Neural progenitor cell (in vitro differentiated cells): ENCODE data around the gene INVS. TPM values are rescaled to one million over a fixed set of nuclear protein-coding genes. Genes with fewer than 3 reads are reported as not detected.
"Not testable (repeated sequence)": the region's sequence is repeated elsewhere in the genome, so short reads cannot be mapped to it uniquely, and the experiment has no call there.

Experiments
- DNase-seq: peaks from one replicate; pipeline ENCODE4 v3.0.0-alpha.2; 2016; ENCODE audit warnings: low spot score
- H2AFZ ChIP-seq: fragments of 200-600 bp; sonication (generic); replicated peaks from 2 replicates; pipeline ENCODE4 v1.6.1; 2016; ENCODE audit warnings: antibody characterized with exemption
- H3F3A ChIP-seq: fragments of 200-600 bp; sonication (generic); 2 replicates; pipeline ENCODE4 v1.6.1; 2016; ENCODE audit warnings: antibody characterized with exemption, low read depth
- H3K27ac ChIP-seq: fragments of 200-600 bp; sonication (generic); 2 replicates; pipeline ENCODE4 v1.5.1; 2016; ENCODE audit warnings: mild to moderate bottlenecking
- H3K27me3 ChIP-seq: fragments of 200-600 bp; sonication (generic); 2 replicates; pipeline ENCODE4 v1.6.1; 2016; ENCODE audit warnings: mild to moderate bottlenecking, moderate library complexity
- H3K36me3 ChIP-seq: fragments of 200-600 bp; sonication (generic); 2 replicates; pipeline ENCODE4 v1.5.1; 2016
- H3K4me1 ChIP-seq: fragments of 200-600 bp; sonication (generic); 2 replicates; pipeline ENCODE4 v1.6.1; 2016; ENCODE audit warnings: mixed run types
- H3K4me2 ChIP-seq: fragments of 200-600 bp; sonication (generic); 2 replicates; pipeline ENCODE4 v1.6.1; 2016
- H3K4me3 ChIP-seq: fragments of 200-600 bp; sonication (generic); 2 replicates; pipeline ENCODE4 v1.5.1; 2016
- H3K79me2 ChIP-seq: fragments of 200-600 bp; sonication (generic); 2 replicates; pipeline ENCODE4 v1.6.1; 2016; ENCODE audit warnings: low read depth
- H3K9ac ChIP-seq: fragments of 200-600 bp; sonication (generic); 2 replicates; pipeline ENCODE4 v1.6.1; 2016
- H3K9me3 ChIP-seq: fragments of 200-600 bp; sonication (generic); 2 replicates; pipeline ENCODE4 v1.5.1; 2016; ENCODE audit warnings: low read depth
- H4K20me1 ChIP-seq: fragments of 200-600 bp; sonication (generic); 2 replicates; pipeline ENCODE4 v1.6.1; 2016; ENCODE audit warnings: low read depth
- H3K27ac Mint-ChIP-seq: 3 replicates; pipeline ENCODE4 v1.8.0; 2021; ENCODE audit warnings: mixed read lengths
- H3K27me3 Mint-ChIP-seq: 2 replicates; pipeline ENCODE4 v1.8.0; 2022; ENCODE audit warnings: low read depth, mild to moderate bottlenecking, inconsistent platforms, moderate library complexity, mixed read lengths; ENCODE audit not compliant: insufficient read depth
- H3K36me3 Mint-ChIP-seq: 3 replicates; pipeline ENCODE4 v1.8.0; 2021; ENCODE audit warnings: mixed read lengths
- H3K4me1 Mint-ChIP-seq: 3 replicates; pipeline ENCODE4 v1.8.0; 2021; ENCODE audit warnings: mixed read lengths
- H3K4me3 Mint-ChIP-seq: 3 replicates; pipeline ENCODE4 v1.8.0; 2021; ENCODE audit warnings: mild to moderate bottlenecking, moderate library complexity, mixed read lengths
- H3K9me3 Mint-ChIP-seq: 3 replicates; pipeline ENCODE4 v1.8.0; 2020; ENCODE audit warnings: mixed read lengths
- CTCF ChIP-seq: fragments of 200-600 bp; sonication (generic); IDR thresholded peaks from 2 replicates; pipeline ENCODE4 v1.5.1; 2017; ENCODE audit warnings: antibody characterized with exemption, mild to moderate bottlenecking
- EZH2 ChIP-seq: fragments of 200-600 bp; sonication (generic); IDR thresholded peaks from 2 replicates; pipeline ENCODE4 v1.6.1; 2017; ENCODE audit warnings: antibody characterized with exemption, mild to moderate bottlenecking, moderate library complexity
- EZH2phosphoT487 ChIP-seq: fragments of 200-600 bp; sonication (generic); IDR thresholded peaks from 2 replicates; pipeline ENCODE4 v1.6.1; 2017; ENCODE audit warnings: antibody characterized with exemption
- total RNA-seq: library from RNA; depleted of rRNA; stranded (reverse); fragments of >200 nt; gene quantifications from 2 replicates; pipeline ENCODE4 v1.2.3, GENCODE V29; 2015; ENCODE audit warnings: low replicate concordance

Gene INVS
- total RNA-seq, 1 donor from 2014 or later: 29.2 TPM

GRCh38 chr9:100063185-100063584 lies 35.9 kb upstream of the INVS start:
- H3K4me1 ChIP-seq: no peaks in the 10 kb centered on the region
- Mint-ChIP-seq H3K36me3 (peaks cover 10% of the 10 kb centered on the region), H3K9me3 (peaks cover 11% of the 10 kb centered on the region), H3K4me1 (no peaks in the 10 kb centered on the region), H3K27ac (no peak overlapping the region), H3K27me3 (no peaks in the 10 kb centered on the region), H3K4me3 (no peak overlapping the region)
- no peaks in the 10 kb centered on the region for H4K20me1 ChIP-seq
- no peaks in the 10 kb centered on the region for H3K9me3 ChIP-seq
- no peak overlapping the region for H3K4me2 ChIP-seq
- no peak for TF ChIP-seq CTCF
- no peak for TF ChIP-seq EZH2phosphoT487
- no peak for TF ChIP-seq EZH2
- H3K27ac ChIP-seq: no peak overlapping the region
- no peaks in the 10 kb centered on the region for H3K27me3 ChIP-seq
- H3F3A ChIP-seq: no peaks in the 10 kb centered on the region
- no peak overlapping the region for H3K9ac ChIP-seq
- no peaks in the 10 kb centered on the region for H3K79me2 ChIP-seq
- no peak overlapping the region for H3K4me3 ChIP-seq
- H3K36me3 ChIP-seq: no peaks in the 10 kb centered on the region
- DNase-seq: no peak
- no peak overlapping the region for H2AFZ ChIP-seq

DNA sequence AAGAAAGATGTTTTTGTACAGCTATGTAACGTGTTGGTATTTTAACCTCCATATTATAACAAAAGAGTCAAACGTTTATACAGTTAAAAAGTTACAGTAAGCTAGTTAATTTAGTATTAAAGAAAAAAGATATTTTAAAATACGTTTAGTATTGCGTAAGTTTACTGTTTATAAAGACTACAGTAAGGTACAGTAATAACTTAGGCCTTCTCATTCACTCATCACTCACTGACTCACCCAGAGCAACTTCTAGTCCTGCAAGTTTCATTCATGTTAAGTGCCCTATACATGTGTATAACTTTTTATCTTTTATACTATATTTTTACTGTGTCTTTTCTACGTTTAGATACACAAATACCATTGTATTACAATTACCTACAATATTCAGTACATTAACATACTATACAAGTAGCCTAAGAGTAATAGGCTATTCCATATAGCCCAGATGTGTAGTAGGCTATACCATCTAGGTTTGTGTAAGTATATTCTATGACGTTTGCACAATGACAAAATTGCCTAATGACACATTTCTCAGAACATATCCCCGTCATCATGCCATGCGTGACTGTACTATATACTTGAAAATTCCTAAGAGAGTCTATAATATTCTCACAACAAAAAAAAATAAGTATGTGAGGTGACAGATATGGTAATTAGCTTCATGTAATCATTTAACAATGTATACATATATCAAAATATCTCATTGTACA lies 34.0 kb upstream of the INVS start:
- TF ChIP-seq EZH2phosphoT487: no peak
- no peak for TF ChIP-seq EZH2
- no peak for TF ChIP-seq CTCF
- Mint-ChIP-seq H3K27me3 (no peaks in the 10 kb centered on the region), H3K36me3 (peaks cover 9% of the 10 kb centered on the region), H3K9me3 (peaks cover 15% of the 10 kb centered on the region), H3K27ac (no peak overlapping the region), H3K4me3 (no peak overlapping the region), H3K4me1 (no peaks in the 10 kb centered on the region)
- Histone ChIP-seq H3K27ac (no peak overlapping the region), H3K79me2 (no peaks in the 10 kb centered on the region), H4K20me1 (no peaks in the 10 kb centered on the region), H3K36me3 (no peaks in the 10 kb centered on the region), H3K4me1 (no peaks in the 10 kb centered on the region), H3K27me3 (no peaks in the 10 kb centered on the region), H3K9me3 (no peaks in the 10 kb centered on the region), H3K9ac (no peak overlapping the region), H3K4me3 (no peak overlapping the region), H3F3A (no peaks in the 10 kb centered on the region), H3K4me2 (no peak overlapping the region), H2AFZ (no peak overlapping the region)
- DNase-seq: no peak

- Histone ChIP-seq H3K79me2 (peaks cover 5% of the 10 kb centered on the region), H3K9ac (no peak overlapping the region), H3K27me3 (no peaks in the 10 kb centered on the region), H3K4me2 (no peak overlapping the region), H2AFZ (no peak overlapping the region), H4K20me1 (no peaks in the 10 kb centered on the region), H3K27ac (no peak overlapping the region), H3F3A (no peaks in the 10 kb centered on the region), H3K36me3 (no peaks in the 10 kb centered on the region), H3K9me3 (no peaks in the 10 kb centered on the region), H3K4me1 (no peaks in the 10 kb centered on the region), H3K4me3 (no peak overlapping the region)
- no peak overlapping the region for H3K4me3 Mint-ChIP-seq
- H3K36me3 Mint-ChIP-seq: peaks cover 9% of the 10 kb centered on the region
- no peak for TF ChIP-seq EZH2phosphoT487
- no peak for TF ChIP-seq EZH2
- TF ChIP-seq CTCF: no peak
- H3K27me3 Mint-ChIP-seq: no peaks in the 10 kb centered on the region
- H3K27ac Mint-ChIP-seq: no peak overlapping the region
- H3K4me1 Mint-ChIP-seq: no peaks in the 10 kb centered on the region
- no peak for DNase-seq
- peaks cover 15% of the 10 kb centered on the region for H3K9me3 Mint-ChIP-seq
Observed at GRCh38 chr9:100066539-100066938, 32.5 kb upstream of the INVS start.

GRCh38 chr9:100067990-100068389 lies 31.1 kb upstream of the INVS start:
- not testable (repeated sequence) for H3K4me3 Mint-ChIP-seq, H3K27ac ChIP-seq, H3F3A ChIP-seq, H2AFZ ChIP-seq, H3K79me2 ChIP-seq, H3K36me3 Mint-ChIP-seq, H3K27me3 Mint-ChIP-seq, DNase-seq, H3K4me1 Mint-ChIP-seq, H3K9ac ChIP-seq, H3K36me3 ChIP-seq, H3K27me3 ChIP-seq, H3K27ac Mint-ChIP-seq, H3K9me3 ChIP-seq, H3K4me3 ChIP-seq, H3K4me1 ChIP-seq, H4K20me1 ChIP-seq, H3K4me2 ChIP-seq
- H3K9me3 Mint-ChIP-seq: peaks cover 15% of the 10 kb centered on the region

DNA sequence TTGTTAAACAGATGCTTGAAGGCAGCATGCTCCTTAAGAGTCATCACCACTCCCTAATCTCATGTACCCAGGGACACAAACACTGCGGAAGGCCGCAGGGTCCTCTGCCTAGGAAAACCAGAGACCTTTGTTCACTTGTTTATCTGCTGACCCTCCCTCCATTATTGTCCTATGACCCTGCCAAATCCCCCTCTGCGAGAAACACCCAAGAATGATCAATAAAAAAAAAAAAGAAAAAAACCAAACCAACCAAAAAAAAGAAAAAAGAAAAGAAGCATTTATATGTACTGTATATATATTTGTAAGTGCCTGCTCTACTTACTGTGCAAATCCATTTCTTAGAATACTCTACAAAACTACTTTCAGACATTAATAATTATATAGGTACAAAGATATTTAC lies 30.0 kb upstream of the INVS start:
- not testable (repeated sequence) for H3K9ac ChIP-seq, H2AFZ ChIP-seq, H3K27ac Mint-ChIP-seq, H3K36me3 Mint-ChIP-seq, H3K27me3 ChIP-seq, H4K20me1 ChIP-seq, H3K36me3 ChIP-seq, DNase-seq, H3K4me1 Mint-ChIP-seq, H3K27me3 Mint-ChIP-seq, H3K9me3 ChIP-seq, H3K4me2 ChIP-seq, H3K4me3 Mint-ChIP-seq, H3K4me3 ChIP-seq, H3F3A ChIP-seq, H3K4me1 ChIP-seq, H3K27ac ChIP-seq
- peaks cover 15% of the 10 kb centered on the region for H3K9me3 Mint-ChIP-seq
- H3K79me2 ChIP-seq: peaks cover 12% of the 10 kb centered on the region
